ENCODE measurements around the gene CHN2.

The CHN2 gene

DNA sequence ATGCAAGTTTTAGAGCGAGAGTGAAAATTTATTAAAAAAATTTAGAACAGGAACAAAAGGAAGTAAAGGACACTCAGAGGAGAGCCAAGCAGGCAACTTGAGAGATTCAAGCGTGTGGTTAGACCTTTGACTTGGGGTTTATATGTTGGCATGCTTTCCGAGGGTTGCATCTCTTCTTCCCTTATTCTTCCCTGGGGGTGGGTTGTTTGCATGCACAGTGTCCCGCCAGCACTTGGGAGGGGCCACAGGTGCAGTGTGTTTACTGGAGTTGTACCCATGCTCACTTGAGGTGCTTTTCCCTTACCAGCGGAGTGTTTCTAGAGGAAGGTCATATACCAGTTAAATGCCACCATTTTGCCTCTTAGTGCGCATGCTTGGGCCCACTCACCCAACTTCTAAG, 96.3 kb downstream of the CHN2 start:
- no peak overlapping the region for H3K4me3 ChIP-seq (ENCODE audit: low read length)
- DNase-seq (ENCODE audit: low read depth), result no peak
- TF ChIP-seq CTCF (conservative IDR thresholded peaks at IDR 0.05; ENCODE audit: low read depth, low read length), result no peak

GRCh38 chr7:29291723-29292618, 97.4 kb downstream of the CHN2 start:
- H3K4me3 ChIP-seq (ENCODE audit: low read length), result no peak overlapping the region
- TF ChIP-seq CTCF (conservative IDR thresholded peaks at IDR 0.05; ENCODE audit: low read depth, low read length), result no peak
- no peak for DNase-seq (ENCODE audit: low read depth)

- TF ChIP-seq CTCF (conservative IDR thresholded peaks at IDR 0.05; ENCODE audit: low read depth, low read length), result no peak
- H3K4me3 ChIP-seq (ENCODE audit: low read length), result no peak overlapping the region
- no peak for DNase-seq (ENCODE audit: low read depth)
These were observed 98.5 kb downstream of the CHN2 start for GRCh38 chr7:29292886-29293658.

- H3K4me3 ChIP-seq (ENCODE audit: low read length), result no peak overlapping the region
- TF ChIP-seq CTCF (conservative IDR thresholded peaks at IDR 0.05; ENCODE audit: low read depth, low read length), result no peak
- no peak for DNase-seq (ENCODE audit: low read depth)
These were observed 101.8 kb downstream of the CHN2 start for GRCh38 chr7:29296421-29296820.

- peak; percentile 29 for TF ChIP-seq CTCF (conservative IDR thresholded peaks at IDR 0.05; ENCODE audit: low read depth, low read length)
- no peak overlapping the region for H3K4me3 ChIP-seq (ENCODE audit: low read length)
- DNase-seq (ENCODE audit: low read depth), result no peak
These were observed 102.8 kb downstream of the CHN2 start for GRCh38 chr7:29297194-29297890.

DNA sequence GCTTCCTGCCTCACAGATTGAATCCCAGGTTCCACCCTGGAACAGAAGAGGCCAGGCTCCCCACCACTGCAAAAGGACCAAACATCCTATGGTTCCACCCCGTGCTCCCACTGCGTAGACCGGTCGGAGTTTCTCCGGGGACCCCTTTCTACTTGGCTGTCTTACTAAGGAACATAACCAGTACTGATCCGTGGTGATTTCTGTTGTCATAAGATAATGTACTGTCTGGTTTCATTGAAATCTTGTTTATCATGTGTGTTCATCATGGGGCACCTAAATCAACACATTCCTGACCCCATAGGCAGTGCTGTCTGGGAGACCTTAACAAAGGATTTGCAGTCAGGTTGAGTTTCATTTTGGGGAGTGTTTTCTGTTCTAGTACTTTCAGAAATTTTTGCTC, 104.5 kb downstream of the CHN2 start:
- no peak for TF ChIP-seq CTCF (conservative IDR thresholded peaks at IDR 0.05; ENCODE audit: low read depth, low read length)
- DNase-seq (ENCODE audit: low read depth), result no peak
- no peak overlapping the region for H3K4me3 ChIP-seq (ENCODE audit: low read length)
